ENCODE measurements around the gene ORAI2.
"Not testable (repeated sequence)": the region's sequence is repeated elsewhere in the genome, so short reads cannot be mapped to it uniquely, and the experiment has no call there.

Gene ORAI2

DNA sequence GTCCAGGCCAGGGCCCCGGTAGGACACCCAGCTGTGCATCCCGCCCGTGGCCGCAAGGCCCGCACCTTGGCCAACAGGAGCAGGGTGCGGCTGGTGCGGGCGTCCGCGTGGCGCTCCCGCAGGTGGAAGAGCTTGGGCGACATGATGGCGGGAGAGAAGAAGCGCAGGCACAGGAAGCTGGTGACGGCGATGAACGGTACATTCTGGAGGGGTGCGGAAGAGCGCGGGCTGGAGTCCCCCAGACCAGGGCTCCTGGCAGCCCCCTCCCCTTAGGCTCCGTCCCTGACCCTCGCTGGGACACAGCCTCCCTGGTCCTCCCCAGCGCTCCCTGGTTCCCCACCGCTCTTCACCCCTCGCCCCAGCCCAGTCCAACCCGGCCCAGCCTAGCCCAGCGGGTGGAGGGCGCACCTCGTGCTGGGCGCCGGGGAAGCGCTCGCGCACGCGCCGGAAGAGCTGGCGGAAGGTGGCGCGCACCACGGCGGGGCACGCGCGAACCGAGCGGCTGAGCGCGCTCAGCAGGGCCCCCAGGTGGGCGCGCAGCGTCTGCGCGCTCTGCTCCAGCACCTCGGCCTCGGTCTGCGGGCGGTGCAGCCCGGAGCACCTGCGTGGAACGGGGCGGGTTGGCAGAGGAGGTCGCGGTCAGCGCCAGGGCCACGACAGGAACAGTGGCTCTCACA is 61.2 kb downstream of the ORAI2 start:
- in situ Hi-C loops (cut with HindIII; ENCODE audit: low sequenced_read_pairs): not testable (repeated sequence)

DNA sequence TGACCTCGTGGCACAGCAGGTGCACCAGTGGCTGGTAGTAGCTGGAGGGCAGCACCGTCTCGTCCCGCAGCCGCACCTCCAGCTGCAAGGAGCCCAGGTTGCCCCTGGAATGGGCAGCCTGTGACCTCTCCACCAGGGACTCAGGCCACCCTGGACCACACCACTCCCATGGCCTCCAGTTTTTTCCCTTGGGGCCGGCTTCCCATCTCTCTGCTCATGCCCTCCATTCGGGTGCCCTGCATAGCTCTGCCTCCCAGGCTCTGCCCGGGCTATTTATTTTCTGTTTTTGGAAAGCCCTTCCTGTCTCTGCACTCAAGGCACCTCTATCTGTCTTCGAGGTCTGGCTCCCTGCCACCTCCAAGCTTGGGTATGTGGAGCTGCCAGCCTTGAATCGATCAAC is 63.5 kb downstream of the ORAI2 start:
- in situ Hi-C loops (cut with HindIII; ENCODE audit: low sequenced_read_pairs): not testable (repeated sequence)

DNA sequence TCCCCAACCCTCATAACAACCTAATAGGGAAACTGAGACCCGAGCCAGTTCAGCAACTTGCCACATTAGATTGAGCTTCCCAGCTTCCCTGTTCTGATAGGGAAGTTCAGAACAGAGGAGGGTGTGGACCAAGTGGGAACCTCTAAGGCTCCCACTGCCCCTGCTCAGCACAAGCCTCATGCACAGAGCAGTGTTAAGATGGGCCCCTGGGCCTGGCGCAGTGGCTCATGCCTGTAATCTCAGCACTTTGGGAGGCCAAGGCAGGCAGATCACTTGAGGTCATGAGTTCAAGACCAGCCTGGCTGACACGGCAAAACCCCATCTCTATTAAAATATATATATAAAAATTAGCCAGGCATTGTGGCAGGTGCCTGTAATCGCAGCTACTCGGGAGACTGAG is 63.9 kb downstream of the ORAI2 start:
- in situ Hi-C loops (cut with HindIII; ENCODE audit: low sequenced_read_pairs): not testable (repeated sequence)

GRCh38 chr7:102498321-102498720 is 64.9 kb downstream of the ORAI2 start:
- in situ Hi-C loops (cut with HindIII; ENCODE audit: low sequenced_read_pairs): not testable (repeated sequence)

- in situ Hi-C loops (cut with HindIII; ENCODE audit: low sequenced_read_pairs): not testable (repeated sequence)
These were observed 69.8 kb downstream of the ORAI2 start for GRCh38 chr7:102503141-102503540.

DNA sequence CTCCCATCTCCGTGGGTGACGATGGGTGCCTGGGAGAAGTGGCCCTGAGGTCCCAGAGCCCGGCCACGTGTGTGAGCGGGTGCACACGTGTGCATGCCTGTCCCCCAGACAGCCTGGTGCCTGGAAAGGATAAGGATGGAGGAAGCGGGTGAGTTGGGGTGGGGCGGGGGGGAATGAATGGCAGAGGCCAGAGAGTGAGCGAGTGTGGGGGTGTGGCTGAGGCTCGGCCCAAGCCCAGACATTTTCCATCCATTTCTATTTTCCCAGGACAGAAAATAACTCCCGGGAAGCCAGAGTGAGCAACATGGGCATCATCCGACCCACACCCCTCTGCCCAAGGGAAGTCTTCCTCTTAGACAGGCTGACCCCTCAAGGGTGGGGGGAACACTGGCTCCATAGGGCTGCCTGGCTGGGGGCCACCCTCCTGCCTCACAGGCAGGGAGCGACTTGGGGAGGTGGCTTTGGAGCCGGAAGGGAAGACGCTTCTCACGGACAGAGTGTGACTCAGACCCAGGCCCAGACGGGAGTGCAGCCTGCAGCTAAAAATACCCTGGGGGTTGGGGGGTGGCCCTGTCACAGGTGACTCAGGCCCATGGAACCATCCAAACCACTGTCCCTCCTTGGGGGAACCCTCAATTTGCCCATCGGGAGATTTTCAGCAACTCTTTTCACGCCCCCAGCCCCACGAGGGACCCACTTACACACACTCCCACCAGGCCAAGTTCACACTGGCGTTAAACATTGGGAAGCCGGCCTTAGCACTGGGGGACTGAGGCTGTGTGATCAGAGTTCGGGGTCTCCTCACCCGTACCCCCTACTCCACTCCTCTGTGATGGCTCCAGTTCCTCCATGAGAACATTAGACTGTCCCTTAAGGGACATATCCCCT is 72.2 kb downstream of the ORAI2 start:
- in situ Hi-C loops (cut with HindIII; ENCODE audit: low sequenced_read_pairs): not testable (repeated sequence)

All from endothelial cell of hepatic sinusoid (primary cell).